SH-SY5Y (cell line): ENCODE data around the gene GJB4.

Experiments used
- GATA2 ChIP-seq: IDR thresholded peaks from 2 replicates; pipeline ENCODE4 v1.6.1; 2011; ENCODE audit warnings: mild to moderate bottlenecking, low read depth, low read length
- GATA3 ChIP-seq: IDR thresholded peaks from 2 replicates; pipeline ENCODE4 v1.6.1; 2011; ENCODE audit warnings: low read depth, mild to moderate bottlenecking, low read length, moderate library complexity

The GJB4 gene

DNA sequence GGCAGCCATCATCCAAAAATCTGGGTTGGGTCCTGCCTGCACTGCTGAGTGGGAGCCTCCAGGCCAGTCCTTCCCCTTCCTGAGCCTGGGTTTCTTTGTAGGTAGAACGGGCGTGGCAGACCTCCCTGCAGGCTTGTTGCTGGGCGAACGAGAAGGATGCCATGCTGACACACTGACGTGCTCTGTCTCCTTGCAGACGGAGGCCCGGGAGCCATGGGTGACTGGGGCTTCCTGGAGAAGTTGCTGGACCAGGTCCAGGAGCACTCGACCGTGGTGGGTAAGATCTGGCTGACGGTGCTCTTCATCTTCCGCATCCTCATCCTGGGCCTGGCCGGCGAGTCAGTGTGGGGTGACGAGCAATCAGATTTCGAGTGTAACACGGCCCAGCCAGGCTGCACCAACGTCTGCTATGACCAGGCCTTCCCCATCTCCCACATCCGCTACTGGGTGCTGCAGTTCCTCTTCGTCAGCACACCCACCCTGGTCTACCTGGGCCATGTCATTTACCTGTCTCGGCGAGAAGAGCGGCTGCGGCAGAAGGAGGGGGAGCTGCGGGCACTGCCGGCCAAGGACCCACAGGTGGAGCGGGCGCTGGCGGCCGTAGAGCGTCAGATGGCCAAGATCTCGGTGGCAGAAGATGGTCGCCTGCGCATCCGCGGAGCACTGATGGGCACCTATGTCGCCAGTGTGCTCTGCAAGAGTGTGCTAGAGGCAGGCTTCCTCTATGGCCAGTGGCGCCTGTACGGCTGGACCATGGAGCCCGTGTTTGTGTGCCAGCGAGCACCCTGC, 34.7 kb downstream of the GJB4 start:
- TF ChIP-seq GATA2 (no peak), GATA3 (no peak)

DNA sequence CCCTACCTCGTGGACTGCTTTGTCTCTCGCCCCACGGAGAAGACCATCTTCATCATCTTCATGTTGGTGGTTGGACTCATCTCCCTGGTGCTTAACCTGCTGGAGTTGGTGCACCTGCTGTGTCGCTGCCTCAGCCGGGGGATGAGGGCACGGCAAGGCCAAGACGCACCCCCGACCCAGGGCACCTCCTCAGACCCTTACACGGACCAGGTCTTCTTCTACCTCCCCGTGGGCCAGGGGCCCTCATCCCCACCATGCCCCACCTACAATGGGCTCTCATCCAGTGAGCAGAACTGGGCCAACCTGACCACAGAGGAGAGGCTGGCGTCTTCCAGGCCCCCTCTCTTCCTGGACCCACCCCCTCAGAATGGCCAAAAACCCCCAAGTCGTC, 35.2 kb downstream of the GJB4 start:
- TF ChIP-seq GATA2 (no peak), GATA3 (no peak)

DNA sequence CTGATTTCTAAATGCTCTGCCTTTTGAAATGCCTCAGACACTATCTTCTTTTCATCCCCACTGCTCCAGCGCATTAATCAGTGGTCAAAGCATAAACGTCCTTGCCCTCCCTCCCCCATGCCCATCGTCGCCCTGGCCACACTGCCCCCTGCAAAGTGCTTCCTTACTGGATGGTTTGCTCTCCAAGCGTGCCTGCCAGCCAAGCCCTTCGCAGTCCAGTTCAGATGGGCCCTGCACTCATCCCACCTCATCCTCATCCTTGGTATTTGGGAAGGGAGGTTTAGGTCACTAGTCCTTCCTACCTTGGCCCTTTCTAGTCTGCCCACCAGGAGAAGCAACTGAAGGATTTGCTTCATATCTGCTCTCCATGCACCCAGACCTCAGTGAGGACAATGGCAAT, 36.4 kb downstream of the GJB4 start:
- TF ChIP-seq GATA3: no peak
- no peak for TF ChIP-seq GATA2

DNA sequence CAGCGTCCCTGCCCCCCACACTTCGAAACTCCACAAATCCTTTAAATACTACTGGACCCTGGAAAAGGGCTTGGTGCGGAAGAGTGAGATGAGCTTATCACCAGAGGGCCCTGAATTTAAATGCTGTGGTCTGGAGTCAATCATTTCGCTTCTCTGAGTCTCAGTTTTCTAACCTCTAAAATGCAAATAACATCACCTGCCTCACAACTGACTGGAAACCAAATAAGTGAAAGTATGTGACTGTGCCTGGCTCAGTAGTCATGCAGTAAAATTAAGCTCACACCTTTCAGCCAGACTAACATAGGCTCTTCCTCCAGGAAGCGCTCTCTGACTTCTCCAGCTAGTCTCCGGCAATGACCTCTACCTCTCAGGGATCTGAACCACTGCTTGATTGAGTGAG, 37.5 kb downstream of the GJB4 start:
- no peak for TF ChIP-seq GATA2
- no peak for TF ChIP-seq GATA3

DNA sequence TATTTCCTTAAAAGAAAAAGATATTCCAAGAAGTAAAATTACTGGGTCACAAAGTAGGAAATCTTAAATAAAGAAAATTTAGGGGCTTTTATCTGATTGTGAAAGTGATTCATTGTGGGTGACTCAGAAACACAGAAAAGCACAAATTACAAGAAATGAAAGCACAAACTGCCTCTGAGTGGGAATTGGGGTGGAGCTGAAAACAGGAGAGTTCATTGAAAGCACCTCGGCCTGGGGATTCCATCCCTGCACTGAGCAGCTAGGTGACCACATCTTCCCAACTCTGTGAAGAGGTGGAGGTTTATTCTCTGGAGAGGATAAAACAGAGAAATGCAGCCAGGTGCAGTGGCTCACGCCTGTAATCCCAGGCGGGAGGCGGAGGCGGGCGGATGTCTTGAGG, 40.7 kb downstream of the GJB4 start:
- TF ChIP-seq GATA3: no peak
- no peak for TF ChIP-seq GATA2

DNA sequence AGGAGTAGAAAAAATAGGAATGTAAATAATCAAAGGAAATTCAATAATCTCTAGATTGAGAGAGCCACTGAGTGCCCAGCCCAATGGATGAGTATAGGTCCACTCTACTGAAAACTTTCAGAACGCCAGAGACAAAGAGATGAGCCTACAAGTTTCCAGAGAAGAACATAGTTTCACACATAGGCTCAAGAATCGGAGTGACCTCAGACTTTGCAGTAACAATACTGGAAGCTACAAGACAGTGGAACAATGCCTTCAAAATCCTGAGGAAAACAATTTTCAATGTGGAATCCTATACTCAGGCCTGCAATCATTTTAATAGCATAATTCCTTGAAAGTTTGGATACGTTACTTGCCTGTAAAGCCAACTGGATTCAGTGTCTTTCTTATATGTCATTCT, 44.2 kb downstream of the GJB4 start:
- TF ChIP-seq GATA2 (no peak), GATA3 (no peak)

DNA sequence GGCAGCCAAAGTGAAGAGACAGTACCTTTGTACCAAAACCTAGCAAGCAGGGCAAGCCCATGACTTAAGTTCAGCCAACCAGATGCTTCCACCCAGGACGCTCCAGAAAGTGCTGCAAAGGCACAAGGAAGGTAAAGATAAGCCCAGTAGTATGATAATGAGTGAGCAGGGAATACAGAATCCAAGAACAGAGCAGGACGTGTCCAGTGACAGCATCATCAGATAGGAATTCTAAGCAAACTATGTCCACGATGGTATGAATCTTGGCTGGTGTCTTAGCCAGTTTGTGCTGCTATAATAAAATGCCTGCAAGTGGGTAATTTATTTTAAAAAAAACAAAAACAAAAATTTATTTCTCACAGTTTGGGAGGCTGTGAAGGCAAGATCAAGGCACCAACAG, 46.9 kb downstream of the GJB4 start:
- TF ChIP-seq GATA3: no peak
- TF ChIP-seq GATA2: no peak

DNA sequence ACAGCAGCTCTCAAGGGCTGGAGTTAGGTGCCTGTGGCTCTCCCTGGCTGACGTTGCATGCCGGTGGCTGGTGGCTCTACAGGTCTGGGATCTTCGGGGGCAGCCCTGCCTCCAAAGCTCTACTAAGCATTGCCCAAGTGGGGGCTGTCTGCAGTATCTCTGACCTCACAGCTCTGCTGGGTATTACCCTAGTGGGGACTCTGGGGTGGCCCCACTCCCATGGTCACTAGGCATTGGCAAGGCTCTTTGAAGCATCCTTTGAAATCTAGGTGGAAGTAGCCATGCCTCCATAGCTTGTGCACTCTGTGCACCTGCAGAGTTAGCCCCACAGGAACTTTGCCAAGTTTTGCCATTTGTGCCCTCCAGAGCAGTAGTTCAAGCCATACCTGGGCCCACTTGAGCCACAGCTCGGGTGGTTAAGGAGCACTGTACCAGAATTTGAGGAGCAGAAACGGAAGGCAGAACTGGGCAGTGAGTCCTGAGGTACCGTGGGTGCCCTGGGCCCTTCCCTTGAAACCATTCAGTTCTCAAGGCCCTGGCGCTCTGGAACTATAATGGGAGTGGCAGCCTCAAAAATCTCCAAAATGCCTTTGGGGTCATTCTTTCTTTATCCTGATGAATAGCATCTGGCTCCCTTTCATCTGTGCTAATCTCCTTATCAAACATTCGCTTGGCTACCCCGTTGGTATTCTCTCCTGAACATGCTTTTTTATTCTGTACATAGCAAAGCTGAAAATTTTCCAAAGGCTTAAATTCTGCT, 48.7 kb downstream of the GJB4 start:
- TF ChIP-seq GATA3 (no peak), GATA2 (peak; percentile 23; the same call in 1 of the 2 replicates)
